ENCODE data around the gene PPP2R3B.

Gene PPP2R3B

GRCh38 chrX:369563-370101 lies 17.1 kb downstream of the PPP2R3B start:
- no peak for DNase-seq

- no peak for DNase-seq
These were observed 17.7 kb downstream of the PPP2R3B start for GRCh38 chrX:368811-369562.

- DNase-seq = no peak
These were observed 18.8 kb downstream of the PPP2R3B start for GRCh38 chrX:367866-368265.

- no peak for DNase-seq
These were observed 19.4 kb downstream of the PPP2R3B start for GRCh38 chrX:367349-367748.

- DNase-seq = no peak
These were observed 22.9 kb downstream of the PPP2R3B start for GRCh38 chrX:363621-364375.

DNA sequence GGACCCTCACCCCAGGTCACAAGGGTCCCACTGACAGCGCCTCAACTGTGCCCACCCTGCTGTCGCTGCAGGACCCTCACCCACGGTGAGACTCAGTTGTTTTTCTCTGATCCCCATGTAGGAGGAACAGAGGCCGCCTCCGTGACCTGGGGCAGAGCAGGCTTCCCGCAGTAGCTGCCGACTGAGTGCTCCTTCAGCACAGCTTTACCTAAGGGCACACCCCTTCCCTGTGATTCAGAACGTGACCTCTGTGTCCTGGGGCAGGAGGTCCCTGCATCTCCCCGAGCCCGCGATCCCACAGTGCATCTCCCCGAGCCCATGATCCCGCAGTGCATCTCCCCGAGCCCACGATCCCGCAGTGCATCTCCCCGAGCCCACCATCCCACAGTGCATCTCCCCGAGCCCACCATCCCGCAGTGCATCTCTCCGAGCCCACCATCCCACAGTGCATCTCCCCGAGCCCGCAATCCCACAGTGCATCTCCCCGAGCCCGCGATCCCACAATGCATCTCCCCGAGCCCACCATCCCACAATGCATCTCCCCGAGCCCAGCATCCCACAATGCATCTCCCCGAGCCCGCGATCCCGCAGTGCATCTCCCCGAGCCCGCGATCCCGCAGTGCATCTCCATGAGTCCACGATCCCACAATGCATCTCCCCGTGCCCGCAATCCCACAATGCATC lies 23.6 kb downstream of the PPP2R3B start:
- no peak for DNase-seq

GRCh38 chrX:362351-362750 lies 24.4 kb downstream of the PPP2R3B start:
- DNase-seq = no peak

DNA sequence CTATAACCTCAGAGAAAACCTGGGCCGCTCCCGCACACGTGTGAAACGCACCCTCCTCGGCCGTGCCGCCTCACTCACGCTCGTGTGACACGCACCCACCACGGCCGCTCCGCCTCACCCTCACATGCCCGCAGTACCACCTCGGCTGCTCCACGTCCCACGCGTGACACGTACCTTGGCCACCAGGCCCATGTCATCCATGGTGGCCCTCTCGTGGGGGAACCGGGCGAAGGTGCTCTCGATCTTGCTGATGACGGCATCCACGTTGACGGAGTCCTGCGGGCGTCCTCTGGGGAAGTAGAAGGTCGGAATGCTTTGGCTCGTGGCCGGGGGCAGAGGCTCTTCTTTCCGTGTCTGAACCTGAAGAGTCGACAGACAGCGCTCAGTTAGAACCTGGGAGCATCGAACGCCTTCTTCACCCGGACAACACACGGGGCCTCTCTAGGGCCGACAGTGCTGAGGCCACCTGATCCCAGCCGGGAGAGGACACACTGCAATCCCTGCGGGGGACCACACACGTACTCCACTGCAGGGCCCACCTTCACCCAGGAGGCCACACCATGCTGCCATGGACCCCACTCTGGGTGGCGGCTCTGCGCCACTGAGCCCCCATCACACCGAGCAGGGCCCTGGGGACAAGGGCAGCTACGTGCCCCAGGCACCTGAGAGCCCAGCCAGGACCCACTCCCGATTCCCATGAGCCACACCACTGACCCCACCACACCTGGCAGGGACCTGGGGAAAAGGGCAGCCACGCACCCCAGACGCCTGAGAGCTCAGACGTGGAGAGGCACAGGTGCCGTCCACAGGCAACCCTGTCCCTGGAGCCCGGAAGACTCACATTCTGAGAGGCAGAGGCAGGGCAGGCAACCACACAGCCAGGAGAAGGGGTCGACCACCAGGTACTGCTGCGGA lies 25.2 kb downstream of the PPP2R3B start:
- no peak for DNase-seq

DNA sequence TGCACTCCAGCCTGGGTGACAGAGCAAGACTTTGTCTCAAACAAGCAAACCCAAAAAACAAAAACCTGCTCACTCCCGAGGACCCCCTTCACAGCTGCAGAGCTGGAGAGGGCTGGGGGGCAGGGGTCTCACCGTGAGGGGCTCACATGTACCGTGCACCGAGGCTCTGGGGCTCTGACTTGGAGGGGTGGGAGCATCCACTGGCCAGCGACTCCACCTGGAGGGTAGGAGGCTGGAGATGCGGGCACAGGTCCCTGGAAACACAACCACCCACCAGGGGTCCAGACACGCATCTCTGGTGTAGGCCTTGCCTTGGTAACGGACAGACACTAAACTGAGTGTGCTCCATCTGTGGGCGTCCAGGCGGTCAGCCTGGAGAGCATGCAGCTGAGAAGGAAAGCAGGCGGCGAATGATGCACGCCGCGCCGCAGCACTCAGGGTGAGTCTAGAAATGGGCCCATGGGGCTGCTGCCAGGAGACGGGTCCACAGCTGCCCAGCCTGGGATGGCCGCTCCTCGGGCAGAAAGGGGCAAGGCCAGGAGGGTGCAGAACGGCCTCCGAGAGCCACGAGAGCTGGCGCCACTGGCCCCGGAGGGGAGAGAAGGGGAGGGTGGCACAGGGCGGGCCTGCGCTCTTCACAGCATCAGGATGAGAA lies 26.1 kb downstream of the PPP2R3B start:
- no peak for DNase-seq

GRCh38 chrX:358651-359143 lies 28.0 kb downstream of the PPP2R3B start:
- no peak for DNase-seq

- DNase-seq = no peak
These were observed 28.8 kb downstream of the PPP2R3B start for GRCh38 chrX:357693-358471.

GRCh38 chrX:357035-357692 lies 29.5 kb downstream of the PPP2R3B start:
- no peak for DNase-seq

DNA sequence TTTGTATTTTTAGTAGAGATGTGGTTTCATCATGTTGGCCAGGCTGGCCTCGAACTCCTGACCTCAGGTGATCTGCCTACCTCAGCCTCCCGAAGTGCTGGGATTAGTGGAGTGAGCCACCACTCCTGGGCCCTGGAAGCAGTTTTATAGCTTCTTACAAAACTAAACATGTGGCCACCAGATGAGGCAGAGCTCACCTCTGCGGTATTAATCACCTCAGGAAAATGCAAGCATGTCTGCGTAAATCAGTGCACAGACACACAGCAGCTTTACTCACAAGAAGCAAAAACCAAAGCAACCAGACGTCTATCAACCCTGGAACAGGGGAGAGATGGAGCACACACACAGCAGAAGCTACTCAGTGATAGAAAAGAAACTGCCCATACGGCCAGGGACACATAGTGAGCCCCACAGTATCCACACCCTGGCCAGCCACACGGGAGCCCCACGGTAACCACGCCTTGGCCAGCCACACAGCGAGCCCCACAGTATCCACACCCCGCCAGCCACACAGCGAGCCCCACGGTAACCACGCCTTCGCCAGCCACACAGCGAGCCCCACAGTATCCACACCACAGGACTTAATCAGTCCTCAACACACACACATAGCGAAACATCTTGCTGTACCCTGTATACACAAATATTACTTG lies 30.2 kb downstream of the PPP2R3B start:
- DNase-seq = no peak

DNA sequence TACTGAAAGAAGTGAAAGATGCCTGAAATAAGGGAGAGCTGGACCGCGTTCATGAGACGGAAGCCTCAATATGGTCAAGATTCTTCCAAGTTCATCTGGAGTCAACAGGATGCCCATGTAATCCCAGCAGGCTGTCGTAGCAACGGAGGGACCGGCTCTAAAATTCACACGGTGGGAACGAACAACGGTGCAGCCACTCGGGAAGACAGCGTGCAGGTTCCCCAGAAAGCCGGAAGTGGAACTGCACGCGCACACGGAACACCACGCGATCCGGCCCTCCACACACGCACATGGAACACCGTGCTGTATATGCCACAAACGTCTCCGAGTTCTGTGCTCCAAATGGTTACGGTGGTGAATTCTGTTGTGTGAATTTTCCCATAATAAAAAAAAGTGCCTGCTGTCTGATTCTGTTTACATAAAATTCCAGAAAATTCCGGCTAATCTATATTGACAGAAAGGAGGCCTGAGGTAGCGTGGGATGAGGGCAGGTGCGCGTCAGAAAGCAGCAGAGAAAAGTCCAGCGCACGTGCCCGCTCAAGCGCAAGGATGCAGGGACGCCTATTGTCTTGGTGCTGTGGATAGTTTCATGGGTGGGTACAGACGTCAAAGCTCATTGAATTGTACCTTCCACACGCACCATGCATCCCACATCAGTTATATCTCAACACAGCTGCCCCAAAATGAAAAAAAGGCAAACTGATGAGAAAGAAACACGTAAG lies 31.2 kb downstream of the PPP2R3B start:
- no peak for DNase-seq

GRCh38 chrX:353566-354535 lies 32.9 kb downstream of the PPP2R3B start:
- DNase-seq = no peak

DNA sequence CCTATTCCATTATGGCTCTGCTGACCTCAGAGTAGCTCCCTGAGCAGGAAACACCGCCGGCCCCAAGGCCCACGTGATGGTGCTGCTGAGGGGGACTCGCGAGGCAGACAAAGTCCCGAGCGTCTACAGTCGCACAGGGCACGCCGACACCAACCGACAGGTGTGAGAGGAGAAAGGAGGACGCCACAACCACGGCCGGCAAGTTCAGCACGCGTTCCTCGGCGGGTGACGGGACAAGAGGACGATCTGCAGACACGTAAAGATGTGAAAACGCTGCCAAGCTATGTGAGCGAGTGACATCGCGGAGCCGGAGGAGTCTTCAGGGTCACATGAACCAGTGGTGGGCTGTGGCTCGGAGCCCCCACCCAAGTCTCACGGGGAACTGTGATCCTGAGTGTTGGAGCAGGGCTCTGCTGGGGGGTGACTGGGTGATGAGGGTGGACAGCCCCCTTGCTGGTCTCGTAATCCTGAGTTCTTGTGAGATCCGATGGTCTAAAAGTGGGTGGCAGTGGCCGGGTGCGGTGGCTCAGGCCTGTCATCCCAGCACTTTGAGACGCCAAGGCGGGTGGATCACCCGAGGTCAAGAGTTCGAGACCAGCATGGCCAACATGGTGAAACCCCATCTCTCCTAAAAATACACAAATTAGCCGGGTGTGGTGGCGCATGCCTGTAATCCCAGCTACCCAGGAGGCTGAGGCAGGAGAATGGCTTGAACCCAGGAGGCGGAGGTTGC lies 34.0 kb downstream of the PPP2R3B start:
- DNase-seq = no peak

GRCh38 chrX:352181-352580 lies 34.5 kb downstream of the PPP2R3B start:
- no peak for DNase-seq

Data from NCI-H69 (cell line).